Effector CD4-positive, alpha-beta T cell (primary cell): ENCODE measurements around the gene FAM83C.

Source experiments
- DNase-seq: peaks from one replicate; pipeline ENCODE4 v3.0.0-alpha.2; 2020

Gene FAM83C

DNA sequence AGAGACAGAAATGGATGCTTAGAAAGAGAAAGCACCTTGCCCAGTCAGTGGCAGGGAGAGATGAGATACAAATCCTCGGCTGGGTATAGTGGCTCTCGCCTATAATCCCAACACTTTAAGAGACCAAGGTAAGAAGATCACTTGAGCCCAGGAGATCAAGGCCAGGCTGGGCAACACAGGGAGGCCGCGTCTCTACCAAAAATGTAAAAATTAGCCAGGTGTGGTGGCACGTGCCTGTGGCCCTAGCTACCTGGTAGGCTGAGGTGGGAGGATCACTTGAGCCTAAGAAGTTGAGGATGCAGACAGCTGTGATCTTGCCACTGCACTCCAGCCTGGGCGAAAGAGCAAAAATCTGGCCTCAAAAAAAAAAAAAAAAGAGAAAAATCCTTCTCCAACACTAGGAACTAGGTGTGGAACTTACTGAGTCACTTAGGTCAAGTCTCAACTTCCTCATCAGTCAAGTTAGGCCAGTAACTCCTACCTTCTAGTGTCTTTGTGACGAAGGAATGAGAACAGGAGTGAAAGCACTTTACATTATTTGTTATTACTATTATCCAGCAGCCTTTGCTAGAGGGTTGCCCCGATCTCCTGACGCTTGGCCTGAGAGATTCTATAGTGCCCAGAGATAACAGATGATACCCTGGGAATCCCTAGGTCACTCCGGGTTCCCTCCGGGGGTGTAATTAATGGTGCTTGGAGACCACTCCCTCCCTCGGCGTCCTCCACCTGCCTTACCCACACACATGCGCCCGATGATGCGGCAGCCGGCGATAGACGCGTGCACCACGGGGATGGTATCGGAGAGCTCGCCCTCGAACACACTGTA lies 8.6 kb downstream of the FAM83C start:
- no peak for DNase-seq

DNA sequence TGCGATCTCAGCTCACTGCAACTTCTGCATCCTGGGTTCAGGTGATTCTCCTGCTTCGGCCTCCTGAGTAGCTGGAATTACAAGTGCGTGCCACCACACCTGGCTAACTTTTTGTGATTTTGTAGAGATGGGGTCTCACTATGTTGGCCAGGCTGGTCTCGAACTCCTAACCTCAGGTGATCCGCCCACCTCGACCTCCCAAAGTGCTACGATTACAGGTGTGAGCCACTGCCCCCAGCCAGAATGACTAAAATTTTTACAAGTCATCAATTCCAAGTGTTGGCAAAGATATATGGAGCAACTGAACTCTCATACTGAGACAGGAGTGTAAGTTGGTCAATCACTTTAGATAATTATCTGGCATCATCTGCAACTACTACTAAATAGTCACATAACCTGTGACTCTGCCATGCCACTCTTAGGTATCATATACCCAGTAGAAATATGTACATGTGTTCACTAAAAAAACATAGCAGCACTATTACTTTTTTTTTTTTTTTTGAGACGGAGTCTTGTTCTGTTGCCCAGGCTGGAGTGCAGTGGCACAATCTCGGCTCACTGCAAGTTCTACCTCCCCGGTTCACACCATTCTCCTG lies 10.6 kb downstream of the FAM83C start:
- no peak for DNase-seq

DNA sequence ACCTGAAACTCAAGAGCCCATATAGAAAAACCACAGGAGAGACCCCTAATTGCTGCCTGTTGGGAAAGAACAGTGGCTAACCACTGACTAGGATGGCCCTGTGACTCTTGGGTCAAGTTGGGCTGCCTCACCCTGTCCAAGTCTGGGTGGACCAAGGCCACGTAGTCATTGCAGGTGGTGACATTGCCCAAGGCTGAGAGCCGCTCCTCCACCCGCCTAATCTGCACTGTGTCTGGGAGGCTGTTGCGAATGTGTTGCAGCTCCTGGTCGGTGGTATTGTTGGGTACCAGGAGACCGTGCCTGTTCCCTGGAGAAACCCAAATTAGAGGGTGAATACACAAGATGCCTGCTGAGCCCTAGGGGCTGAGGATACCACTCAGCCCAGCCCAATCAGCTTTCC lies 11.7 kb downstream of the FAM83C start:
- DNase-seq = no peak

DNA sequence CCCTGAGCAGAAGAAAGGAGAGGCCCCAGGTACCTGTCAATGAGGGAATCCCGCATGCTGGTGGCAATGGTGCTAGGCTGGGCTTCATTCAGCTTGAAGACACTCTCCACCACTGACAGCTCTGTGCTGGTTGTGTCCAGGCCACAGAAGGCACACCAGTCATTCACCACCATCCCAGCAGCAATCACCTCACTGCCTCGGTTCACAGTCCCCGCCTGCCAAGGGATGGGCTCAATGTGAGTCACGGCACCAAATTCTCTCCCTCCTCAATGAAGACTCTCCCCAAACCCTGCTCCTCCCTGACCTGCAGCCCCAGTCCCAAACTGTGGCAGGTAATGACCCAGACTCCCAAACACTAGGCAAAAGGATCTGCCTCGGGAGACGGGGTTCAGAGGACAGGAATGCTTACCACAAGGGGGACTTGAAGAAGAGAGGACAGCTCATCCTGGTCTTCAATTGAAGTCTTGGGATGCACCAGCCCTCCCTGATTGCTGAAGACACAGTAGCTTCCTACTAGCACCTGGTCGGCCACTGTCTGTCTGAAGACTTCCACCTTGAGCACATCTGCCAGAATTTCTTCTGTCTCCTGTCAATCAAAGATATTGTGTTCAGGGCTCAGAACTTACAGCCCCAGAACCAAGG lies 12.6 kb downstream of the FAM83C start:
- no peak for DNase-seq

DNA sequence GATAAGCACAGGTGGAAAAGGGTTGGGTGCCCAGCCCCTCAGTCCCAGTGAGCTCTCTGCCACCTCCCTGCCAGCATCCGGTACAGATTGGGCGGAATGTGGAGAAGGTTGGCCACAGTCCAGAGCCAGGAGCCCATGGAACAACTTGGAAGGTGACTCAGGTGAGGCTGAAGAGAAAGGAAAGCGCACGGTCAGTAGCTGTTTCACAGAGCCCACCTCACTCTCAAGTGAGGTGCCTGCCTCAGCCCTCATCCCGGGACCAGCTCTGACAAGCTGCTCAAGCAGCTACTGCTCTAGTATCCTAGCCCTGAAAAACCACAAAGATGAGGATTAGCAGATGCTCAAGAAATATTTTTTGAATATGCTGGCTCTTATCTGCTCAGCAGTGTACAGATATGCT lies 13.2 kb downstream of the FAM83C start:
- DNase-seq = no peak

DNA sequence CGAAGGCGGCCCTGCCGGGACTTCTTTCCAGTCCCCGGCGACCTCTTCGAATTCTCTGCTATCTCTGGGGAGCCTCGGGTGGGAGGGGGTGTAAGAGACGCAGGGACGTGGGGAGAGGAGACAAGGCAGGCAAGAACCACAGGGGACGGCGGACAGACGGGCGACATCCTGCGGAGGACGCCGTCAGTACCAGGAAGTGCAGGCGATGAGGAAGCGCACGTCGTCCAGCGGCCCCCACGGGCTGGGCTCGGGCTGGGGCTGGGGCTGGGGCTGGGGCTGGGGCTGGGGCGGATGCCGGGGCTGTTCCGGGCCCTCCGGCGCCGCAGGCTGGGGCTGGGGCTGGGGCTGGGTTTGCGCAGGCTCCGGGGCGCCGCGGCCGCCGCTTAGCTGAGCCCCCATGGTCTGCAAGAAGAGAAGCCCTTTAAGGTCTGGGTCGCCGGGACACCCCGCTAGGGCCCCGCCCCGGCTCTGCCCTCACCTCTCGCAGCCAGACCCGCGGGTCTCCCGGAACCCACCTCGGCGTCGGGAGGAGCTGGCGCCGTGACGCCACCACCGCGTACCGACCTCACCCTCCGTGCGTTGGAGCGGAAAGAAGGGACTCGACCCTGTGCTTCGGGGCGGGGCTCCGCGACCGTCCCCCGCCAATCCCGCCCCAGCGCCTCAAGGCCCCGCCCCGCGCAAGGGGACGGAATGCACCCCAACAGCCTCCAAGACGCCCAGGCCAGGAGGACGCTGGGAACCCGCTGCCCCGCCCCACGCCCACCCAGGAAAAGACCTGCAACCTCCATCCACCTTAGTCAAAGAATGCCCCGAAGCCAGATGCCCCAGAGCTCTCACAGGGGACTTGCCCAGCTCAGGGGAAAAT lies 14.5 kb downstream of the FAM83C start, which contains the start of gene MMP24OS:
TSS of gene MMP24OS (minus strand) at position 592 of the 865 bp plus-strand sequence. CDS start at position 399, 193 bp downstream.
- DNase-seq = peak; percentile 87

DNA sequence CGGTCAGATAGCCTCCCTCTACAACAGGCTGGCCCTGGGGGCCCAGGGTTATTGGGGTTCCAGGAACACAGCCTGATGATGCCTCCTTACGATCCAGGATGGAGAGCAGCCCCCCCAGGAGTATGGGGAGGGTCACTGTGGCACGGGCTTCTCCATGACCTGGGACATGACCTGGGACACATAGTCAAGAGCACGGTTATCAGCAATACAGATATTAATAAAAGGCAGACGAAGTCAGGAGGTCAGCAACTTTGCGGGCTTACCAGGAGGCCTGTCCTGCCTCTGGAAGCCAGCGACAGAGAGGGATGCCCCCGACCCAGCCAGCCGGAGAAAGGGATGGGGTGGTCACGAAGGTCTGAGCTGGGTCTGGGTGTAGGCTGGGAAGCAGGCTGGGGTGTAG lies 15.1 kb downstream of the FAM83C start:
- no peak for DNase-seq

DNA sequence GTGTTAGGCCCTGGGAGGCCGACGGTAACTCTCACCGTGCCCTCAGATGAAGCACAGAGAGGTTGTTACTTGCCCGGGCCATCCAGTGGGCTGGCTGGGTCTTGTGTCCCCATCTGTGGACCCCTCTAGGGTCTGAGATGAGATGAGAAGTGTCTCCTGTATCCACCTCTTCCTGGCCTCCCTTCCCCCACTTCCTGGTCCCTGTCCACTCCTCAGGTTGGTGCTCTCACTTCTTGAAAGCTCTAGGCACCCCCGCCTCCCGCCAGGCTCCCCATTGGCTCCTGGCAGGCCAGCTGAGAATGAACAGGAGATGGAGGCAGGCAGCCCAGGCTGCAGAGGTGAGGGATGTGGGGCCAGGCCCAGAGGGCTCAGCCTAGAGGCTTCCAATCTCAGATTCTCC lies 15.8 kb downstream of the FAM83C start:
- no peak for DNase-seq

DNA sequence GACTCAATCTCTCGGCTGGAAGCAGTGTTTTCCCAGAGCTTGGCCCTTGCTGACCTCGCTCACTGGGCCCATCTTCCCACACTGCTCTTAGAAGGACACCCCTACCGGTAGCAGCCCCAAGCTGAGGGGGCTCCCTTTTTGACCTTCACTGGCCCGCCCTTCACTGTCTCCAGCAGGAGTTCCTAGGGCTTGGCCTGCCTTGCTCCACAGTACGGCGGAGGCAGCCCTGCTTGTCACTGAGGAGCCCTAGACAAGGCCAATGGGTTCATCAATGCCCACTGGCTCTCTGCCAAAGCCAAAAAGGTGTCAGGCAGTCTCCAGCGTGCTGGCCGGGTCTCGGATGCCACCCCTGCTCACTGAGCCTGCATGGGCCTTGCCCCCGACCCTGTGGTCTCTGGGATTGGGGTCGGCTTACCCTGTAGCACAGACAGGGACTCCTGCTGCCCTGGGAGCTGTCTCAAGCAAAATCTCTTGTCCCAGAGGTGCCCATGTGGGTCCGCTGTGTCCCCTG lies 16.4 kb downstream of the FAM83C start:
- no peak for DNase-seq

DNA sequence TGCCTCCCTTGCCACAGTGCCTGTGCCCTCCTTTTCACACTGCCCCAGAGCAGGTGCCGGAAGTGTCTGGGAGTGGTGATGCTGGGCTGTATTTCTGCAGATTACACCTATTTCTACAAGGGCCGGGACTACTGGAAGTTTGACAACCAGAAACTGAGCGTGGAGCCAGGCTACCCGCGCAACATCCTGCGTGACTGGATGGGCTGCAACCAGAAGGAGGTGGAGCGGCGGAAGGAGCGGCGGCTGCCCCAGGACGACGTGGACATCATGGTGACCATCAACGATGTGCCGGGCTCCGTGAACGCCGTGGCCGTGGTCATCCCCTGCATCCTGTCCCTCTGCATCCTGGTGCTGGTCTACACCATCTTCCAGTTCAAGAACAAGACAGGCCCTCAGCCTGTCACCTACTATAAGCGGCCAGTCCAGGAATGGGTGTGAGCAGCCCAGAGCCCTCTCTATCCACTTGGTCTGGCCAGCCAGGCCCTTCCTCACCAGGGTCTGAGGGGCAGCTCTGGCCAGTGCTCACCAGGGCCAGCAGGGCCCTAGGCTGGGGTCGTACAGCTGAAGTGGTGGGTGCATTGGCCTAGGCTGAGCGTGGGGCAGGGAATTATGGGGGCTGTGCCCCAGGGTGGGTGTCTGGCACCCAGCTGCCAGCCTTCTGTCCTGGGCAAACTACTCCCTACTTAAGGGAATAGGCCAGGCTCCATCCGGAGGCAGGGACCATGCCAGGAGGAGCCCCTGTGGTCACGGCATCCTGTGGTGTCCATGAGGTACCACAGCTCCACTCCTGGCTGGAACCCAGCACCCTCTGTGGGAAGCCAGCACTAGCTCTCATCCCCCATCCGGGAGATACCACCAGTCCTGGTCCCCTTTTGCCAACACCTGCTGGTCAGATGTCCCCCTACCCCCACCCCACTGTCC lies 17.8 kb downstream of the FAM83C start:
- DNase-seq = no peak

DNA sequence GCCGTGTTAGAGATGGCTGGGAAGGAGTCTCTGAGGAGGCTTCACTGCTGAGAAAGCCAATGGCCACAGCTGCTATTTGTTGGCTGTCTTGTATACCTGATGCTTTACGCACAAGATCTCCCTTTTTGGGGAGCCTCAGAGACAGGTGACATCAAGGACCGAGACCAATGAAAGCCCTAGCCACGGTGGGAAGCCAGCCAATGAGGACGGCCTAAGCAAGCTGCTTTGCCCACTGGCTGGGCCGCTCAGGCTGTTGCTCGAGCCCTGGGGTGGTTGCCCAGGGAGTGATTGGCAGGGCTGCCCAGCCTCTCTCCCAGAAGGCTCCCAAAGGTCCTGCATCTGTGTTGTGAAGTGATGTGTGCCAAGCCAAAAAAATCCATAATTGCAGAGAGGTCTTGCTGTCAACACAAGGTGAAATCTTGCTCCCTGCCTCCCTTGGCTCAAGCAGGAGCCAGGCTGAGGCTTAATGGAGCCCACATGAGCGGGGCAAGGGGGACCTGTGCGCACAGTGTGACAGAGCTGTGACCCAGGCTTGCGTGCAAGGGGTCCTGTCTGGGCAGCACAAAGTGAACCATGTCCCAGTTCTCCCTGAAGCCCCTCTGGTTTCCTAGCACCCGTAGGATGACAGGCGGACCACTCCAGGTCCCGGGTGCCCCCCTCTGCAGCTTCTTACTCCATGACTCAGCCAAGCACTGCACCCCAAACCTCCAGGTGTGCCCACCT lies 18.6 kb downstream of the FAM83C start:
- no peak for DNase-seq

DNA sequence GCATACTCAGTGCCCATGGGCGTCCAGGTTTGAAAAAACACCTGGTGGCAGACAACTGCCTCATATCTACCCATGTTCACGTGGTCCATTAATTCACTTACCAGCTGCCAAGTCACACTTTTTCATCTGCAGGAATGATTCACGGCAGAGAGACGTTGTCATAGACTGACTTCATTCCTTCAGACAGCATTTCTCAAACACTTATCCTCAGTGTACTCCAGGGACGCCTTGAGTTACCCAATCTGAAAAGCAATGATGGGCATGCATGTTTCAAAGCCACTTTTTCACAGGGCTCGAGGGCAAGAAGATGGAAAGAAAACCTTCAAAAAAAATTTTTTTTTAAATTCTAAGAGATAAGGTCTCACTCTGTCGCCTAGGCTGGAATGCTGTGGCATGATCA lies 20.3 kb downstream of the FAM83C start:
- no peak for DNase-seq

DNA sequence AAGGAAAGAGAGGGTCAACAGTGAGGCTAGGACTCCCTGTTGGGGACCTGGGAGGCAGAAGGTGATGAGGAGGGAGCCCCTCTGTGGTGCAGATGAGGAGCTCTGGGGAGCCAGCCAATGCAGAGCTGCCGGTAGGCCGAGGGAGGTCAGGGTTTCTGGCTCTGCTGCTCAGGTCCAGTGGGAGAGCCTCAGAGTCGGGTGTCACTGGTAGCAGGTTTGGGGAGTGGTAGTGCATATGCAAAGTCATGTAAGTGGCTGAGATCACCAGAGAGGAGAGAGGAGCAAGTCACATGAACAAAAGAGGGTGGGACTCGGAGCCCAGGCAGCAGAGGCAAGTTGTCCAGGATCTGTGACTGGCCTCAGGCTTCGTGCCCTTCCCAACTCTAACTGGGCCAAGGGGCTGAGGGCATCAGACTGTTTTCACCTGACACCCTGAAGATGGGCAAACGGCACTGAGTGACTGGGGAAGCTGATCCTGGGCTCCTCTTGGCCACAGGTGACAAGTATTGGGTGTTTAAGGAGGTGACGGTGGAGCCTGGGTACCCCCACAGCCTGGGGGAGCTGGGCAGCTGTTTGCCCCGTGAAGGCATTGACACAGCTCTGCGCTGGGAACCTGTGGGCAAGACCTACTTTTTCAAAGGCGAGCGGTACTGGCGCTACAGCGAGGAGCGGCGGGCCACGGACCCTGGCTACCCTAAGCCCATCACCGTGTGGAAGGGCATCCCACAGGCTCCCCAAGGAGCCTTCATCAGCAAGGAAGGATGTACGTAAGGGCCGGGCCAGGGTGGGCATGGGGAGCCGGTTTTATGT lies 20.9 kb downstream of the FAM83C start:
- no peak for DNase-seq

DNA sequence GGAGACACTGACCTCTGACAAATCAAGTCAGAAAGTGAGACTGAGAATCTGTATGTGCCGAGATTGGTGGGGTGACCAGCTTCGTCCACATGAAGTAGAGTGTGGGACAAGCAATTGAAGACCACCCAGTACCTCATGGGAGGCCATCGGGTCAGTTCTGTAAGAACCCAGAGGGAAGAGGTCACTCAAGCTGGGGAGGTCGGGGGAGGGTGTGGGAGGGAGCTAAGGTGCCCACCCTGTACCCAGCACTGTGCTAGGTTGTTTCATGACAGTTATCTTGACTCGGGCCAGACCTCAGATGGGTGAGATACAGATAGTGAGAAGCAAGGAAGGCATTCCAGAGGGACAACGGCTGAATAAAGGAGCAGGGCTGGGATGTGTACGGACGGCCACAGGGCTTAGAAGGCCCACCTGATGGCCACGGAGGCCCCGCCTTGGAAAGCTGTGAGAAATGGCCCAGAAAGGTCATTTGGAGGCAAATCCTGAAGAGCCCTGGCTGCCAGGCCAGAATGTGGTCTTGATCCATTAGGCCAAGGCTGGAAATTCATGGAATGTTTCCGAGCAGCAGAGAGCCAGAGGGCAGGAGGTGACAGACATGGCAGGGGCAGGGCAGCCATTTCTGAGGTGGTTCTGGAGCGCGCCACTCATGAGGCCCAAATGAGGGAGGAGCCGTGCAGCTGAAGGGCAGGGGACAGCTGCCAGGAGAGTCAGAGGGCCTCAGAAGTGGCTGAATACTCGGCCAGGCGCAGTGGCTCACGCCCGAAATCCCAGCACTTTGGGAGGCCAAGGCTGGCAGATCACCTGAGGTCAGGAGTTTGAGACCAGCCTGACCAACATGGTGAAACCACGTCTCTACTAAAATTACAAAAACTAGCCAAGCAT lies 22.0 kb downstream of the FAM83C start:
- DNase-seq = no peak

DNA sequence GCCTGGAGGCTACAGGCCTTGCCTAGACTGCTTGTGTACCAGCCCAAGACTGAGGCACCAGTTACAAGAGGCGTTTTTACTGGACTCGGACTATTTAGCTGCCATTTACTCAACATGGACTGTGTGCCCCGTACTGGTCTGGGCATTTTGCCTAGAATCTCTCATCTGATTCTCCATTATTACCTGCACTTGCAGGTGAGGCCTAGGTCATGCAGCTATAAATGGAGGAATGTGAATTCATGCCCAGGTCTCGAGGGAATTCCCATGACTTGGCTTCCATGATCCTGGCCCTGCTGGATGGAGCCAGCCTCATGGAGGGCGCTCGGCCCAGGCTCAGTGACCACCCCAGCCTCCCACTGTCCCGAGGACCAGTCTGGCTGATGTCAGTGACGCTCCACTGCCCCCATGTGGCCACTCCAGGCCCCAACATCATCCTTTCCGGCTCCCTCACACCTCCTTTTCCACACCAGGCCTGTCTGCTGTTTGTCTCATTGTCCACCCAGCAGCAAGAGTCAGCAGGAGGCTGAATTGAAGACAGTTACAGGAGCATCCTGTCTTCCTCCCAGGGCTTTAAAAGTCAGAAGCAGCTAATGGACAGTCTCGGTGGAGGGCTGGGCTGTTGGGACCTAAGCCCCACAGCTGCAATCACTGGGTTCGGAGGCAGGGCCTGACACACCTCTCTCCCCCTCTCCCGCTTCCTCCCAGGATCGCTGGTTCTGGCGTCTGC lies 23.0 kb downstream of the FAM83C start:
- DNase-seq = no peak

DNA sequence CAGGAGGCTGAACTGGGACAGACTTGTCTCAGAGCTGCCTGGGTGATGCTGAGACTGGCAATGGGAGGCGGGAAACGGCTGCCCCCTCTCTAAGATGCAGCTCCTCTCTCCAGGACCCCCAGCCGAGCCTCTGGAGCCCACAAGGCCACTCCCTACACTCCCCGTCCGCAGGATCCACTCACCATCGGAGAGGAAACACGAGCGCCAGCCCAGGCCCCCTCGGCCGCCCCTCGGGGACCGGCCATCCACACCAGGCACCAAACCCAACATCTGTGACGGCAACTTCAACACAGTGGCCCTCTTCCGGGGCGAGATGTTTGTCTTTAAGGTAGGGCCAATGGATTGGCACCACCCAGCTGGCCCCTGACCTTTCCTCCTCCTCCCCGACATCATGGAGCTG lies 25.1 kb downstream of the FAM83C start:
- DNase-seq = no peak

DNA sequence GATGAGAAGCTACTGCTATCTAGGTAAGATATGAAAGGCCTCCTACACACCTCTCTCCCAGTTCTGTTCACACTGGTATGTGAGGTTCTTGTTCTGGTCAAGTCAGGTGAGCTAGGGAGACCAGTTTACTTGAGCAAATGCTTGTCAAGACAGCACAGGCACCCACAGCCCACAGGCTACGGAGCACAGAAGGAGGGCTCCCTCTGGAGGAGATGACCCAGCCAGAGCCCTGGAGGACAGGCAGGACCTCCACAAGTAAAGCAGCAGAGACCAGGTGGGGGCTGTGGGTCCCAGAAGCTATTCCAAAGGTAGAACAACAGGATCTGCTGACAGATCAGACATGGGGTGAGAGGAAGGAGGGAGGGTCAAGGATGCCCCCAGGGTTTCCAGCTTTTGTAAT lies 27.5 kb downstream of the FAM83C start:
- DNase-seq = no peak
